Kidney epithelial cell (primary cell): Measurements from ENCODE around the gene NRAS. TPM values are rescaled to one million over a fixed set of nuclear protein-coding genes. Genes with fewer than 3 reads are reported as not detected.

ENCODE experiments used
- DNase-seq: peaks from one replicate; pipeline ENCODE4 v3.0.0-alpha.2; 2010; ENCODE audit warnings: low read depth
- H3K27me3 ChIP-seq: 2 replicates; pipeline ENCODE4 v1.6.0; 2011; ENCODE audit warnings: low read length; ENCODE audit not compliant: control insufficient read depth, insufficient read depth
- H3K36me3 ChIP-seq: 2 replicates; pipeline ENCODE4 v1.5.1; 2011; ENCODE audit warnings: low read length; ENCODE audit not compliant: control insufficient read depth, insufficient read depth
- H3K4me3 ChIP-seq: 2 replicates; pipeline ENCODE4 v1.5.1; 2011; ENCODE audit warnings: low read depth, mild to moderate bottlenecking, control low read depth, low read length
- CTCF ChIP-seq: IDR thresholded peaks from 2 replicates; pipeline ENCODE4 v1.5.1; 2011; ENCODE audit warnings: mild to moderate bottlenecking, moderate library complexity, low read length, control low read depth, inconsistent platforms; ENCODE audit not compliant: insufficient read depth, poor library complexity, severe bottlenecking
- total RNA-seq: library from RNA; depleted of rRNA; stranded (reverse); fragments of >200 nt; gene quantifications from 2 replicates; pipeline ENCODE4 v1.2.3, GENCODE V29; 2015

The NRAS gene
- total RNA-seq, 1 donor from 2014 or later = 85.1 TPM

DNA sequence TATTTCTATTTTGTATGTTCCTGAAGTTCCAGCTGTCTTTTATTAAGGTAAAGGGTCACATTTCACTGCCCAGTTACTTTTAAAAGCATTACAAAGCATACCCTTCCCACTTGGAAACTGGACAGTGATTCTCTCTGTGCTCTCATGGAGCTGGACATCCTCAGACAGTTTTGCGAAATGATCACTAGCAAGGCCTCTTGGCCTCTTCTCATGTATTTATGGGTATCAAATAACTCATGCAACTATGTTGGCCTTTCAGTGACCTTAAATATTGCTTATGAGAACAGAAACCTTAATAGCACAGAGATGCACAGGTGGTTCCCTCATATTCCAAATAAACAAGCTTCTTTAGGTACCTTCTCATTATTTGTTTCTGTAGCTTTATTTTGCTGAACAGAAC is 13.3 kb downstream of the NRAS start:
- Histone ChIP-seq H3K36me3 (no peaks in the 10 kb centered on the region), H3K4me3 (no peak overlapping the region), H3K27me3 (no peaks in the 10 kb centered on the region)
- no peak for DNase-seq
- no peak for TF ChIP-seq CTCF

DNA sequence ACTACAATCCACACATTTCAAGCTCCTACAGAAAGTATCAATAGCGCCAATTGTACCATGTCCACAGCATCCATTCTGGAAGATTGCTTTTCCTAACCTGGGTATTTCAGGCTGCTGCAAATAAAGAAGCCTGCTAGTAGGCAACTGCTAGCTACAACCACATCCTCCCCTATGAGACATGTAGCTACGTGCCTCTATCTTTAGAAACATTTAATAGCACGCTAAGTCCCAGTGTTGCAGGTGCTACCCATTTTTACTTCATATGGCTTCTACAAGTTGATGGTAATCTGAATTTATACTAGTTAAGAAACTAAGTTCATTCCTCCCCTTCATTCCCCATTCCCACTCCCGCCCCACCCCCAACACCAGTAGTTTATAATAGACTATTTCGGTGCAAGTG is 13.8 kb downstream of the NRAS start:
- no peak for DNase-seq

DNA sequence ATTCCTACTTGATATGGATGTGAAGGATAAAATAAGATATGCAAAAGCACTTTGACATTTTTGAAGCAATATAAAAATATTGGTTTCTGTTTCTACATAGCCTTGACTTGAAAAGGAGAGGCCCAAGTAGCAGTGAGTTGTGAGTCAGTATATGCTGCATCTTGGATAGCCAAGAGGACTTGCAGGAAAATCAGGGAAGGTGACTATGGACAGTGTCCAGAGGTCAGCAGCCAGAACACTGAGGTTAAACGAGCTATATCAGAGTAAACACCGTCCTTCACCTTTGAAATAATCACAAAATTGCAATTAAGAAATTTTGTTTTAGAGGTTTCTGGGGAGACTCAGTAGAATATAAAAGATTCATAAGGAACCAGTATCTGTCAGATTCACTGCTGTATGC is 14.6 kb downstream of the NRAS start:
- TF ChIP-seq CTCF = no peak
- DNase-seq = no peak
- Histone ChIP-seq H3K27me3 (no peaks in the 10 kb centered on the region), H3K36me3 (no peaks in the 10 kb centered on the region), H3K4me3 (no peak overlapping the region)

More for the DNA sequence above, 13.8 kb downstream of the NRAS start:
- Histone ChIP-seq H3K4me3 (no peak overlapping the region), H3K27me3 (no peaks in the 10 kb centered on the region), H3K36me3 (no peaks in the 10 kb centered on the region)
- TF ChIP-seq CTCF = no peak

- no peaks in the 10 kb centered on the region for H3K36me3 ChIP-seq
- H3K27me3 ChIP-seq = no peaks in the 10 kb centered on the region
- no peak for DNase-seq
- TF ChIP-seq CTCF = no peak
- no peak overlapping the region for H3K4me3 ChIP-seq
Measured at GRCh38 chr1:114700036-114700600, 16.5 kb downstream of the NRAS start.

DNA sequence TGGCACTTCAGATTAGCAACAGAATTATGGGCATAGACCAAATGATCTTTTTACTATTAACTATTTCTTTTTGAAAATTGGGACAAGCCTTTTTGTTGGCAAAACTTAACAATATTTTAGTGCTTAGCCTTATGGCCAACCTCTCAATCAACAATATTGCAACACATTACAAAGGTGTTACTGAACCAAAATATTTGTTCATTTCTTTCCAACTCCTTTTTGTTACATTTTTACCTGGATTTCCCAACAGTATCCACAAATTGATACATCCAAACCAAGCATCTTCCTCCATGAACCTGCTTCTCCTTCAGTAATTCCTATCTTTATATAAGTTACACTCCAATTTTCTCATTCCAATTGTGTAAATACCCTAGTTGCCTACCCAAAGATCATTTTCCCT is 19.8 kb downstream of the NRAS start:
- Histone ChIP-seq H3K4me3 (no peak overlapping the region), H3K27me3 (no peaks in the 10 kb centered on the region)
- no peak for TF ChIP-seq CTCF

GRCh38 chr1:114695430-114696058 is 21.0 kb downstream of the NRAS start, which contains the start of gene AMPD1:
AMPD1 (minus strand) TSS chr1:114695546; CDS start chr1:114695471, 75 bp downstream.
- DNase-seq = no peak
- Histone ChIP-seq H3K36me3 (no peaks in the 10 kb centered on the region), H3K27me3 (no peaks in the 10 kb centered on the region), H3K4me3 (no peak within 1 kb of the TSS)
- no peak for TF ChIP-seq CTCF

More for the DNA sequence above, 19.8 kb downstream of the NRAS start:
- H3K36me3 ChIP-seq = no peaks in the 10 kb centered on the region
- no peak for DNase-seq
